Endothelial cell of umbilical vein (primary cell): ENCODE measurements around the gene CHMP6. TPM values are rescaled to one million over a fixed set of nuclear protein-coding genes. Genes with fewer than 3 reads are reported as not detected.

Source experiments
- BruUV-seq: library from RNA; stranded (reverse); fragments of 400-500 nt; replicated peaks from 2 replicates; lab custom pipeline; 2021; lab: Mats Ljungman, UMichigan
- CTCF ChIA-PET: fragments of 300-600, 350-600 bp; sonication (Branson Sonifier 250); formaldehyde crosslinking; loops from one replicate; lab custom pipeline; 2021; ENCODE audit warnings: antibody characterized with exemption, inconsistent platforms; lab: Charles Lee
- POLR2A ChIA-PET: fragments of 300-600, 350-600 bp; sonication (Branson Sonifier 250); formaldehyde crosslinking; loops from one replicate; lab custom pipeline; 2021; ENCODE audit warnings: antibody characterized with exemption, inconsistent platforms; lab: Charles Lee
- DNase-seq: peaks from one replicate; pipeline ENCODE4 v3.0.0-alpha.2; 2011; ENCODE audit warnings: low read depth, low spot score
- FAIRE-seq: peaks from 2 replicates; lab custom pipeline; 2011; peaks lifted over from hg19 to GRCh38; lab: Jason Lieb, UNC
- H2AFZ ChIP-seq: 2 replicates; pipeline ENCODE4 v1.6.0; 2012; ENCODE audit warnings: low read depth, low read length, control low read depth, inconsistent platforms
- H3K27ac ChIP-seq: 2 replicates; pipeline ENCODE4 v1.5.1; 2011; ENCODE audit warnings: low read depth, mild to moderate bottlenecking, control low read depth, low read length, moderate library complexity; ENCODE audit not compliant: insufficient read depth
- H3K27me3 ChIP-seq, 2 experiments: 2 replicates each; pipeline versions ENCODE4 v1.6.0 to v1.6.1; 2011; ENCODE audit warnings: low read length in 2 of 2, mixed read lengths in 1 of 2; ENCODE audit not compliant: control insufficient read depth in 2 of 2, insufficient read depth in 2 of 2
- H3K36me3 ChIP-seq, 2 experiments: 2 replicates in 1 of 2; 3 replicates in 1 of 2; pipeline ENCODE4 v1.5.1; 2011; ENCODE audit warnings: low read length in 2 of 2, mild to moderate bottlenecking in 1 of 2, moderate library complexity in 1 of 2; ENCODE audit not compliant: control insufficient read depth in 2 of 2, insufficient read depth in 2 of 2; ENCODE audit errors: extremely low read depth in 1 of 2
- H3K4me1 ChIP-seq: 3 replicates; pipeline ENCODE4 v1.5.1; 2011; ENCODE audit warnings: mild to moderate bottlenecking, low read length; ENCODE audit not compliant: control insufficient read depth, insufficient read depth; ENCODE audit errors: extremely low read depth
- H3K4me2 ChIP-seq: 2 replicates; pipeline ENCODE4 v1.6.1; 2011; ENCODE audit warnings: low read length, control low read depth, mixed read lengths; ENCODE audit not compliant: insufficient read depth
- H3K4me3 ChIP-seq, 3 experiments: fragments of 200-600 bp in 1 of 3; sonication (generic), shearing (Covaris generic) in 1 of 3; replicated peaks in 1 of 3; 2 replicates each; pipeline ENCODE4 v1.5.1; 2011 to 2016; ENCODE audit warnings: control low read depth in 3 of 3, low read length in 3 of 3, mild to moderate bottlenecking in 2 of 3, inconsistent platforms in 1 of 3, low read depth in 1 of 3, moderate library complexity in 1 of 3; ENCODE audit not compliant: insufficient read depth in 1 of 3
- H3K79me2 ChIP-seq: 2 replicates; pipeline ENCODE4 v1.6.0; 2012; ENCODE audit warnings: low read length, inconsistent platforms; ENCODE audit not compliant: control insufficient read depth, insufficient read depth
- H3K9ac ChIP-seq: replicated peaks from 2 replicates; pipeline ENCODE3; 2011; ENCODE audit warnings: low read length, control low read depth; ENCODE audit not compliant: insufficient read depth; ENCODE audit errors: extremely low read depth
- H3K9me1 ChIP-seq: replicated peaks from 3 replicates; pipeline ENCODE4 v1.6.0; 2011; ENCODE audit warnings: mild to moderate bottlenecking, low read length; ENCODE audit not compliant: control insufficient read depth, insufficient read depth; ENCODE audit errors: extremely low read depth
- H3K9me3 ChIP-seq: replicated peaks from 2 replicates; pipeline ENCODE4 v1.5.1; 2012; ENCODE audit warnings: low read length, inconsistent platforms; ENCODE audit not compliant: control insufficient read depth, insufficient read depth
- H4K20me1 ChIP-seq: replicated peaks from 2 replicates; pipeline ENCODE3; 2011; ENCODE audit warnings: mild to moderate bottlenecking, low read length; ENCODE audit not compliant: control insufficient read depth, insufficient read depth; ENCODE audit errors: extremely low read depth
- CTCF ChIP-seq, 2 donors: IDR thresholded peaks; 1 replicate in 1 of 2; 2 replicates in 1 of 2; pipeline ENCODE4 v1.5.1; 2011; ENCODE audit warnings: low read length in 2 of 2, mild to moderate bottlenecking in 2 of 2, moderate library complexity in 2 of 2, control low read depth in 1 of 2, inconsistent platforms in 1 of 2, low read depth in 1 of 2; ENCODE audit not compliant: insufficient read depth in 1 of 2; ENCODE audit errors: extremely low read depth in 1 of 2
- EZH2 ChIP-seq: IDR thresholded peaks from 2 replicates; pipeline ENCODE4 v1.6.1; 2012; ENCODE audit warnings: borderline replicate concordance, low read depth, mild to moderate bottlenecking, moderate library complexity, low read length, inconsistent platforms; ENCODE audit not compliant: severe bottlenecking
- FOS ChIP-seq: IDR thresholded peaks from 2 replicates; pipeline ENCODE4 v1.6.1; 2011; ENCODE audit warnings: mild to moderate bottlenecking, low read length, moderate library complexity, borderline replicate concordance; ENCODE audit not compliant: insufficient read depth
- GATA2 ChIP-seq: IDR thresholded peaks from 2 replicates; pipeline ENCODE4 v1.7.0; 2011; ENCODE audit warnings: low read depth, mild to moderate bottlenecking, moderate library complexity, mixed read lengths, low read length; ENCODE audit not compliant: insufficient read length, insufficient read depth
- JUN ChIP-seq: IDR thresholded peaks from 2 replicates; pipeline ENCODE4 v1.6.1; 2011; ENCODE audit warnings: borderline replicate concordance, low read depth; ENCODE audit not compliant: insufficient read length, insufficient read depth
- MYC ChIP-seq: IDR thresholded peaks from one replicate; pipeline ENCODE4 v1.6.1; 2011; ENCODE audit warnings: mild to moderate bottlenecking, low read depth, low read length
- POLR2A ChIP-seq: IDR thresholded peaks from 2 replicates; pipeline ENCODE4 v1.6.1; 2012; ENCODE audit warnings: low read depth, mild to moderate bottlenecking, control low read depth, low read length
- POLR2AphosphoS5 ChIP-seq: IDR thresholded peaks from 2 replicates; pipeline ENCODE4 v1.6.1; 2012; ENCODE audit warnings: low read depth, mild to moderate bottlenecking, control low read depth, low read length, moderate library complexity; ENCODE audit not compliant: insufficient read depth
- dilution Hi-C: fragments of 300-500 bp; cut with MboI; formaldehyde crosslinking; loops from one replicate; pipeline ENCODE4 v1.15.0; 2019; ENCODE audit warnings: low sequenced_read_pairs; ENCODE audit not compliant: extremely low pct_ligation_motif_present
- intact Hi-C: fragments of 100-400 bp; cut with micrococcal nuclease; formaldehyde crosslinking; loops from one replicate; pipeline ENCODE4 v1.10.0; 2022
- polyA plus RNA-seq, 4 experiments: library from polyadenylated mRNA; depleted of rRNA in 3 of 4; stranded (reverse) in 3 of 4; unstranded in 1 of 4; fragments of >200 nt; gene quantifications; 2 replicates each; pipeline versions ENCODE4 v1.2.1 to v1.2.3, GENCODE V29; 2011 to 2012; ENCODE audit warnings: missing spikeins in 1 of 4
- total RNA-seq: library from RNA; stranded (reverse); gene quantifications from 2 replicates; pipeline ENCODE4 v1.2.3, GENCODE V29; 2021
- TF ChIP-seq, protein P1 (sequence below): IDR thresholded peaks from 2 replicates; pipeline ENCODE4 v1.6.1; 2011; ENCODE audit not compliant: insufficient read depth, insufficient read length

CHMP6 gene
- total and polyA plus RNA-seq, 2 donors (not counting 3 experiments of a cell fraction or from before 2014, with no cell fraction given), result 42.5 to 48.5 TPM

DNA sequence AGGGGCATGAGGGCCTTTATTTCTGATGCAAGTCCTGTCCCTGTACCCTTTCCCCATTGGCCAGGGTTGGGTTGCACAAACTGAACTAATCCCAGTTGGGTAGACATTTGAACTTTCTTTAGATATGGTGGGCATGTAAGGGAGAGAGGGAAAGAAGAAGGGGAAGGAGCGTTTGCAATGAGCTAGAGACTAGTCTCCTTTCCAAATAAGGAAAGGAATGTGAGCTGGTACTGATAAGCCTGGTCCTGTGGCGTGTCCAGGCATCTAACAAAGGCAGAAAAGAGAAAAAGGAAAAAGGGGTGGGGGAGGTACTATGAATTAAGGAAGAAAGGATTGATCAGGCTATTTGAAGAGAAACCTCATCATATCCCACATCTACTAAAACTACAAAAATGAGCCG is 20.3 kb downstream of the CHMP6 start:
- H3K4me3 ChIP-seq, result no peak overlapping the region
- ChIA-PET CTCF (interaction anchor here (1.0 to 2.1 kb wide), 2 partner anchors 12 to 90 kb away, joined by 3 to 10 read pairs; no protein-coding TSS in a partner anchor), POLR2A (interaction anchor here (0.5 kb wide), 1 partner anchor 79 kb away, joined by 3 read pairs; no protein-coding TSS in a partner anchor)
- no peaks in the 10 kb centered on the region for H3K4me1 ChIP-seq
- H3K9me3 ChIP-seq, result no peaks in the 10 kb centered on the region
- H3K27me3 ChIP-seq, result peaks cover 5 to 6% of the 10 kb centered on the region in 2 experiments
- TF ChIP-seq MYC, result no peak
- TF ChIP-seq POLR2A, result no peak
- no peak for TF ChIP-seq GATA2
- TF ChIP-seq, protein P1, sequence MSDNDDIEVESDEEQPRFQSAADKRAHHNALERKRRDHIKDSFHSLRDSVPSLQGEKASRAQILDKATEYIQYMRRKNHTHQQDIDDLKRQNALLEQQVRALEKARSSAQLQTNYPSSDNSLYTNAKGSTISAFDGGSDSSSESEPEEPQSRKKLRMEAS, result no peak
- TF ChIP-seq FOS, result no peak
- no peak for TF ChIP-seq EZH2
- TF ChIP-seq JUN, result no peak
- TF ChIP-seq CTCF (IDR thresholded peaks at IDR 0.05; ENCODE audit: extremely low read depth in 1 of 2, insufficient read depth in 1 of 2, low read depth in 1 of 2, low read length in 2 of 2), result no peak
- no peak for TF ChIP-seq POLR2AphosphoS5
- no peak overlapping the region for H3K4me2 ChIP-seq
- DNase-seq (no peak), FAIRE-seq (no peak)
- no peak overlapping the region for H3K27ac ChIP-seq
- H2AFZ ChIP-seq, result no peak overlapping the region
- no peak overlapping the region for H3K9ac ChIP-seq
- no peaks in the 10 kb centered on the region for H3K79me2 ChIP-seq
- dilution Hi-C loops (no loop called here), intact Hi-C loops (no loop called here)
- no peaks in the 10 kb centered on the region for H3K9me1 ChIP-seq
- H4K20me1 ChIP-seq, result no peaks in the 10 kb centered on the region
- no peaks in the 10 kb centered on the region for H3K36me3 ChIP-seq
- no TSS peak for BruUV-seq
